HepG2 (cell line): ENCODE measurements around the gene BFAR. TPM values are rescaled to one million over a fixed set of nuclear protein-coding genes. Genes with fewer than 3 reads are reported as not detected.
A peak's percentile ranks its signal among the peaks of the same experiment; 100 is the strongest.

Experiments
- FOXA1 ChIP-seq, 2 experiments: fragments of 450-650 bp in 1 of 2; sonication (generic) in 1 of 2; formaldehyde crosslinking in 1 of 2; IDR thresholded peaks; 2 replicates each; pipeline versions ENCODE4 v1.4.0 to v1.6.1; 2016 to 2020; ENCODE audit warnings: missing genetic modification reagents in 1 of 2
- HMG20A ChIP-seq: IDR thresholded peaks from 2 replicates; pipeline ENCODE4 v1.6.1; 2016; ENCODE audit warnings: borderline replicate concordance
- NCOR1 ChIP-seq: fragments of 200-600 bp; sonication (generic); IDR thresholded peaks from 2 replicates; pipeline ENCODE4 v1.7.0; 2017; ENCODE audit warnings: antibody characterized with exemption, low read length, borderline replicate concordance
- NFE2 ChIP-seq: sonication (generic); formaldehyde crosslinking; IDR thresholded peaks from 2 replicates; pipeline ENCODE4 v1.4.0; 2020; ENCODE audit warnings: missing genetic modification reagents
- SIN3B ChIP-seq: fragments of 150-350 bp; IDR thresholded peaks from 2 replicates; pipeline ENCODE4 v1.6.1; 2014; ENCODE audit warnings: low read length
- SNRNP70 ChIP-seq: fragments of 200-400 bp; formaldehyde crosslinking; IDR thresholded peaks from 2 replicates; pipeline ENCODE4 v1.6.1; 2017; ENCODE audit warnings: mild to moderate bottlenecking, low read depth, low read length, moderate library complexity
- SOX5 ChIP-seq: IDR thresholded peaks from 2 replicates; pipeline ENCODE4 v1.6.1; 2016; ENCODE audit warnings: borderline replicate concordance
- SUZ12 ChIP-seq: fragments of 150-350 bp; IDR thresholded peaks from 2 replicates; pipeline ENCODE4 v1.6.1; 2014; ENCODE audit warnings: low read depth, low read length
- TCF7 ChIP-seq: sonication (generic); IDR thresholded peaks from 2 replicates; pipeline ENCODE4 v1.6.1; 2016; ENCODE audit warnings: antibody characterized with exemption, low read depth
- ZBTB33 ChIP-seq: sonication (generic); formaldehyde crosslinking; IDR thresholded peaks from 2 replicates; pipeline ENCODE4 v1.4.0; 2020; ENCODE audit warnings: missing genetic modification reagents
- ZC3H13 ChIP-seq: sonication (generic); formaldehyde crosslinking; IDR thresholded peaks from 2 replicates; pipeline ENCODE4 v1.8.1; 2023; ENCODE audit warnings: mild to moderate bottlenecking, missing genetic modification reagents, moderate library complexity
- ZFP37 ChIP-seq: sonication (generic); formaldehyde crosslinking; IDR thresholded peaks from 2 replicates; pipeline ENCODE4 v1.4.0; 2020; ENCODE audit warnings: missing genetic modification reagents, borderline replicate concordance
- ZNF253 ChIP-seq: sonication (generic); formaldehyde crosslinking; IDR thresholded peaks from 2 replicates; pipeline ENCODE4 v1.8.0; 2022; ENCODE audit warnings: mild to moderate bottlenecking, missing genetic modification reagents, borderline replicate concordance
- ZNF274 ChIP-seq: sonication (generic); formaldehyde crosslinking; IDR thresholded peaks from 2 replicates; pipeline ENCODE4 v1.5.1; 2020; ENCODE audit warnings: mild to moderate bottlenecking, missing genetic modification reagents
- ZNF432 ChIP-seq: sonication (generic); formaldehyde crosslinking; IDR thresholded peaks from 2 replicates; pipeline ENCODE4 v1.5.0; 2020; ENCODE audit warnings: missing genetic modification reagents, mild to moderate bottlenecking, borderline replicate concordance
- ZNF496 ChIP-seq: sonication (generic); formaldehyde crosslinking; IDR thresholded peaks from 2 replicates; pipeline ENCODE4 v1.8.1; 2023; ENCODE audit warnings: mild to moderate bottlenecking, moderate library complexity, missing genetic modification reagents; ENCODE audit not compliant: insufficient replicate concordance
- ZNF510 ChIP-seq: sonication (generic); formaldehyde crosslinking; IDR thresholded peaks from 2 replicates; pipeline ENCODE4 v1.4.0; 2020; ENCODE audit warnings: low read depth, mild to moderate bottlenecking, missing genetic modification reagents
- ZUFSP ChIP-seq: sonication (generic); formaldehyde crosslinking; IDR thresholded peaks from 2 replicates; pipeline ENCODE4 v1.9.0; 2021; ENCODE audit warnings: missing genetic modification reagents, mild to moderate bottlenecking, borderline replicate concordance
- polyA plus RNA-seq, 8 experiments: library from polyadenylated mRNA; depleted of rRNA in 3 of 8; stranded (reverse) in 7 of 8; unstranded in 1 of 8; fragments of >200 nt; fragmentation: Illumina TruSeq in 4 of 8; extraction: Trizol in 4 of 8; gene quantifications; 2 replicates each; pipeline versions ENCODE4 v1.2.1 to v1.2.3, GENCODE V29; 2011 to 2016; ENCODE audit warnings: low read depth in 4 of 8, missing spikeins in 1 of 8, mixed read lengths in 1 of 8; ENCODE audit not compliant: insufficient read depth in 1 of 8
- total RNA-seq, 5 experiments: library from RNA; depleted of rRNA; stranded (reverse); fragments of >200 nt; fragmentation: Illumina TruSeq; extraction: Trizol; gene quantifications; 2 replicates each; pipeline ENCODE4 v1.2.3, GENCODE V29; 2016; ENCODE audit warnings: low read depth in 1 of 5
- TF ChIP-seq, protein P1 (sequence below): sonication (generic); formaldehyde crosslinking; IDR thresholded peaks from 2 replicates; pipeline ENCODE4 v1.5.1; 2020; ENCODE audit warnings: missing genetic modification reagents, mild to moderate bottlenecking, borderline replicate concordance
- TF ChIP-seq, protein P2 (sequence below): sonication (generic); formaldehyde crosslinking; conservative IDR thresholded peaks from 2 replicates; pipeline ENCODE4 v1.8.0; 2022; ENCODE audit warnings: mild to moderate bottlenecking, moderate library complexity, missing genetic modification reagents
- TF ChIP-seq, protein P3 (sequence below): IDR thresholded peaks from 2 replicates; pipeline ENCODE4 v1.6.1; 2018; ENCODE audit warnings: missing genetic modification reagents

Gene BFAR
- total and polyA plus RNA-seq, 2 of the 13 experiments (the other 11 are each of a cell fraction or from before 2014, with no cell fraction given) = 96.9 to 120 TPM

DNA sequence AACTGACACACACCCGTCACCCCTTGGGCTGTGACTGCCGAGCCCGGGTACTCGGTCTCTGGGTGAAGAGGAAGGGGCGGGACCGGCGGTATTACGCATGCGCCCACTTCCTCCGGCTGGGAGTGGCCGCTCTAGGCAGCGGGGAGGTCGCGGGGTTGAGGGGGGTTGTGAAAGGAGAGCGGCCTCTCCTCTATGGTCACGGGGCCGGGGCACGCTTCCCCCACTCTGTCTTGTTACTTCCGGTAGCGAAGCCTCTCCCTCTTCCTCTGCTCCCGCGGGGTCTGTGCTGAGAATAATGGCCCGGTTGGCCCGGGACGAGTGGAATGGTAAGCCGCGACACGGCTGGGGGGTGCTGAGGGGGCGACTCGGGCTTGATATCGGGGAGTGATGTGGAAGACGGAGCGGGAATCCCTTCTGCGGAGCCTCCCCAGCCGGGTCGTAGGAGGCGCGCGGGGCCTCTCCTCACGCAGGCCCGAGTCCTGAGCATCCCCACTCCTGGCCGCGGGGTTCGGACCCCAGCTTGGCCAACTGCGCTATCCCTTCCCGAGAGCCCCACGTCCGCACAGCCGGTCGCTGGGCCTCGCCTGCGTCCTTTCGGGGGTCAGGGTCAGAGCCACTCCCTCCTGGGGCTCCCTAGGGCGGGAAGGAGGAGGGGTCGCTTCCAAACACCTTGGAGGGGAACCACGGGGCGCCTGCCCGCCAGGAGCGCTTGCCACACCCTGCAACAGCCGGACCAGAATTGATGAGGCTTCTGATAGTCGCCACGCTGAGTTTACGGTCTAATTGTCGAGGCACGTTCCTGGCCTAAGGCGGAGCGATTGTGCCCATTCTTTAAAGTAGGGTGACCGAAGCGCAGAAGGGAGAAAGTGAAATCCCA is at the start of gene BFAR (continued):
- peak; percentile 66; the same call in 1 of the 2 replicates for TF ChIP-seq ZC3H13 (CRISPR knock-in tag)
- TF ChIP-seq, protein P1, sequence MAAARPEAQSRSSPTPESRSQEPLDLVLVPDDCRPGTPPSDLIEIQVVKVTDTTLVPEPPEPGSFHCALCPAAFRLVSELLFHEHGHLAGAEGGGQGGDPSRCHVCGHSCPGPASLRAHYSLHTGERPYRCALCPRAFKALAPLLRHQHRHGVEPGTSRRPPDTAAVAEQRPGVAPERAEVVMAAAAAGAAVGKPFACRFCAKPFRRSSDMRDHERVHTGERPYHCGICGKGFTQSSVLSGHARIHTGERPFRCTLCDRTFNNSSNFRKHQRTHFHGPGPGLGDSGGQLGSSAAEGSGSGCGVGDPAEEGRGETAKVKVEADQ (CRISPR knock-in tag) = peak; percentile 67; the same call in 1 of the 2 replicates
- TF ChIP-seq ZNF253 (CRISPR knock-in tag) = peak; percentile 43; the same call in 1 of the 2 replicates
- TF ChIP-seq NCOR1 = peak; percentile 52; the same call in 1 of the 2 replicates
- no peak for TF ChIP-seq ZUFSP
- TF ChIP-seq SNRNP70 = no peak
- TF ChIP-seq NFE2 (CRISPR knock-in tag) = 0 out of 2 replicates have a peak, but pooled peaks have one; percentile 22
- TF ChIP-seq TCF7 = 0 out of 2 replicates have a peak, but pooled peaks have one; percentile 6
- peak; percentile 65; the same call in 1 of the 2 replicates for TF ChIP-seq ZBTB33
- no peak for TF ChIP-seq ZNF510 (CRISPR knock-in tag)
- TF ChIP-seq SIN3B = no peak; the same call in 1 of the 2 replicates
- TF ChIP-seq ZNF432 (CRISPR knock-in tag) = no peak; the same call in 1 of the 2 replicates
- TF ChIP-seq, protein P2, sequence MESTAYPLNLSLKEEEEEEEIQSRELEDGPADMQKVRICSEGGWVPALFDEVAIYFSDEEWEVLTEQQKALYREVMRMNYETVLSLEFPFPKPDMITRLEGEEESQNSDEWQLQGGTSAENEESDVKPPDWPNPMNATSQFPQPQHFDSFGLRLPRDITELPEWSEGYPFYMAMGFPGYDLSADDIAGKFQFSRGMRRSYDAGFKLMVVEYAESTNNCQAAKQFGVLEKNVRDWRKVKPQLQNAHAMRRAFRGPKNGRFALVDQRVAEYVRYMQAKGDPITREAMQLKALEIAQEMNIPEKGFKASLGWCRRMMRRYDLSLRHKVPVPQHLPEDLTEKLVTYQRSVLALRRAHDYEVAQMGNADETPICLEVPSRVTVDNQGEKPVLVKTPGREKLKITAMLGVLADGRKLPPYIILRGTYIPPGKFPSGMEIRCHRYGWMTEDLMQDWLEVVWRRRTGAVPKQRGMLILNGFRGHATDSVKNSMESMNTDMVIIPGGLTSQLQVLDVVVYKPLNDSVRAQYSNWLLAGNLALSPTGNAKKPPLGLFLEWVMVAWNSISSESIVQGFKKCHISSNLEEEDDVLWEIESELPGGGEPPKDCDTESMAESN (CRISPR knock-in tag) = peak; percentile 64; the same call in 1 of the 2 replicates
- no peak for TF ChIP-seq ZNF496 (CRISPR knock-in tag)
- peak; percentile 81; the same call in 1 of the 2 replicates for TF ChIP-seq ZFP37
- peak; percentile 89 for TF ChIP-seq ZNF274 (CRISPR knock-in tag)
- TF ChIP-seq SOX5 = peak; percentile 73
- TF ChIP-seq HMG20A (CRISPR knock-in tag) = peak; percentile 67
- TF ChIP-seq, protein P3, sequence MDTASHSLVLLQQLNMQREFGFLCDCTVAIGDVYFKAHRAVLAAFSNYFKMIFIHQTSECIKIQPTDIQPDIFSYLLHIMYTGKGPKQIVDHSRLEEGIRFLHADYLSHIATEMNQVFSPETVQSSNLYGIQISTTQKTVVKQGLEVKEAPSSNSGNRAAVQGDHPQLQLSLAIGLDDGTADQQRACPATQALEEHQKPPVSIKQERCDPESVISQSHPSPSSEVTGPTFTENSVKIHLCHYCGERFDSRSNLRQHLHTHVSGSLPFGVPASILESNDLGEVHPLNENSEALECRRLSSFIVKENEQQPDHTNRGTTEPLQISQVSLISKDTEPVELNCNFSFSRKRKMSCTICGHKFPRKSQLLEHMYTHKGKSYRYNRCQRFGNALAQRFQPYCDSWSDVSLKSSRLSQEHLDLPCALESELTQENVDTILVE (CRISPR knock-in tag) = peak; percentile 93
- TF ChIP-seq FOXA1 (IDR thresholded peaks at IDR 0.05) = no peak
- peak; percentile 18; the same call in 1 of the 2 replicates for TF ChIP-seq FOXA1 (CRISPR knock-in tag; IDR thresholded peaks at IDR 0.05)
- TF ChIP-seq SUZ12 = no peak
